Stomach (tissue), 9 donors: Measurements from ENCODE around the gene AGER. TPM values are rescaled to one million over a fixed set of nuclear protein-coding genes. Genes with fewer than 3 reads are reported as not detected.

Experiments used
- DNase-seq, 2 donors: peaks; one replicate each; pipeline versions ENCODE4 v3.0.0 to v3.0.0-alpha.2; 2013 to 2019
- H3K27ac ChIP-seq, 5 donors: fragments of 200-600 bp in 4 of 5; sonication (generic) in 4 of 5; one replicate each; pipeline ENCODE4 v1.5.1; 2013 to 2019; ENCODE audit warnings: mild to moderate bottlenecking in 1 of 5, moderate library complexity in 1 of 5
- H3K27me3 ChIP-seq, 3 donors: fragments of 200-600 bp; sonication (generic); one replicate each; pipeline ENCODE4 v1.5.1; 2017 to 2019; ENCODE audit warnings: mixed run types in 1 of 3
- H3K36me3 ChIP-seq, 4 donors: fragments of 200-600 bp; sonication (generic); 1 replicate in 3 of 4; 2 replicates in 1 of 4; pipeline ENCODE4 v1.5.1; 2016 to 2019
- H3K4me1 ChIP-seq, 4 donors: fragments of 200-600 bp; sonication (generic); one replicate each; pipeline ENCODE4 v1.5.1; 2016 to 2019
- H3K4me3 ChIP-seq, 4 donors: fragments of 200-600 bp; sonication (generic) in 3 of 4; one replicate each; pipeline ENCODE4 v1.5.1; 2016 to 2019; ENCODE audit warnings: mild to moderate bottlenecking in 1 of 4
- H3K9me3 ChIP-seq, 4 donors: fragments of 200-600 bp; sonication (generic); one replicate each; pipeline ENCODE4 v1.5.1; 2016 to 2019
- EP300 ChIP-seq: sonication (generic); formaldehyde crosslinking; IDR thresholded peaks from one replicate; pipeline ENCODE4 v1.6.1; 2017; ENCODE audit warnings: antibody characterized with exemption
- POLR2A ChIP-seq, 4 donors: fragments of 450-650 bp; IDR thresholded peaks; one replicate each; pipeline ENCODE4 v1.6.1; 2016; ENCODE audit warnings: antibody characterized with exemption in 4 of 4, control low read depth in 2 of 4, mild to moderate bottlenecking in 1 of 4, moderate library complexity in 1 of 4
- POLR2AphosphoS5 ChIP-seq, 3 donors: sonication (generic); formaldehyde crosslinking; IDR thresholded peaks; one replicate each; pipeline ENCODE4 v1.6.1; 2016; ENCODE audit warnings: antibody characterized with exemption in 3 of 3
- WGBS, 5 donors: extraction: QIAGEN DNeasy Blood & Tissue Kit in 3 of 5; methylation state at CpG; one replicate each; pipeline versions ENCODE4 v1.1.5 to v1.1.7; 2013 to 2018; 5-methylcytosine and 5-hydroxymethylcytosine counted together
- intact Hi-C: fragments of 100-400 bp; cut with DNase I; formaldehyde crosslinking; loops from one replicate; pipeline ENCODE4 v1.15.1; 2023; ENCODE audit warnings: low total_unique reads
- polyA plus RNA-seq, 3 donors: library from polyadenylated mRNA; stranded (reverse); fragments of 200-250 nt; gene quantifications; one replicate each; pipeline ENCODE4 v1.2.3, GENCODE V29; 2013
- small RNA-seq, 4 donors: library from RNA; depleted of rRNA; stranded (forward); fragments of <200 nt; gene quantifications; one replicate each; pipeline ENCODE3, GENCODE V24; 2016
- total RNA-seq, 5 donors: library from RNA; depleted of rRNA; stranded (reverse); fragments of >200 nt; gene quantifications; one replicate each; pipeline versions ENCODE4 v1.1.0 to v1.2.3, GENCODE V29; 2014 to 2016
- TF ChIP-seq, protein P1 (sequence below), 7 experiments: fragments of 450-650 bp in 4 of 7; fragments of 200-600 bp in 3 of 7; sonication (generic) in 3 of 7; IDR thresholded peaks; one replicate each; pipeline ENCODE4 v1.5.1; 2016 to 2019; ENCODE audit warnings: antibody characterized with exemption in 7 of 7, control low read depth in 2 of 7, mild to moderate bottlenecking in 1 of 7
- donor health status: healthy with polysubstance abuse.
- donor health status: Bipolar disorder and iron deficiency.
- donor health status: healthy.

AGER gene
- total and polyA plus RNA-seq, 8 donors = 0.87 to 35.6 (median 14.9) TPM

DNA sequence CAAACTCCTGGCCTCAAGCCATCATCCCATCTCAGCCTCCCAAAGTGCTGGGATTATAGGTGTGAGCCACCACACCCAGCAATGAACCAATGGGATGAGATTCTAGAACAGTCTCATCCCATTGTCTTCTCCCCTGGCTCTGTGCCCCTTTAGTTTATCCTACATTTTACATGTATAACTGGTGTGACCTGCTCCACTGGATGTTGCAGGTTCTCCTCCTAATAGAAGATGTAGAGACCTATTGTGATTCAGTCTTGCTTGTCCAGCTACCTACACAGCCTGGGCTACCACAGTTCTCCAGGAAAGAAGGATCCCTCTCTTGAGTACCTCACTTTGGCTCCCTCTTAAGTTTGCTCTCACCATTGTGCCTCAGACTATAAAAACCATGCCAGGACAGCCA lies 51.9 kb downstream of the AGER start:
- DNase-seq = no peak

DNA sequence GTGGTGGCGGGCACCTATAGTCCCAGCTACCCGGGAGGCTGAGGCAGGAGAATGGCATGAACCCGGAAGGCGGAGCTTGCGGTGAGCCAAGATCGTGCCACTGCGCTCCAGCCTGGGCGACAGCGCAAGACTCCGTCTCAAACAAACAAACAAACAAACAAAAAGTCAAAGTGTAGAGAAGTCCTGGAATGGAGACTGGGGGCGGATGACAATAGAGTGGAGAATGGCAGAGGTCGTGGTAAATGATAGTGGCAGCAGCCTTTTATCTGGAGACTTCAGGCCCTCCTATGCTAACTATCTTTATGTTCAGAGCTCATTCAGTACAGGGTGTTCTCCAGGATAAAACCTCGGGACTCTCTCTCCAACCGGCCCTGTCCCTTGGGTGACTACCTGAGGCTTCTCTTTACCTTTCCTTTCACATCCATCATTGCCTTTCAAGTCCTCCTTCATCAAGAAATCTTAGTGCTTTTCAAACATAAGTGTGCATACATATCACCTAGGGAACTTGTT lies 52.6 kb downstream of the AGER start:
- H3K4me1 ChIP-seq = peaks cover 26 to 36% (median 30%) of the 10 kb centered on the region in 4 donors
- H3K4me3 ChIP-seq = no peak overlapping the region
- H3K27me3 ChIP-seq = no peaks in the 10 kb centered on the region
- no peaks in the 10 kb centered on the region for H3K9me3 ChIP-seq
- intact Hi-C loops = no loop called here
- TF ChIP-seq EP300 (no peak), POLR2AphosphoS5 (IDR thresholded peaks at IDR 0.05) (no peak), POLR2A (IDR thresholded peaks at IDR 0.05) (no peak)
- TF ChIP-seq, protein P1, sequence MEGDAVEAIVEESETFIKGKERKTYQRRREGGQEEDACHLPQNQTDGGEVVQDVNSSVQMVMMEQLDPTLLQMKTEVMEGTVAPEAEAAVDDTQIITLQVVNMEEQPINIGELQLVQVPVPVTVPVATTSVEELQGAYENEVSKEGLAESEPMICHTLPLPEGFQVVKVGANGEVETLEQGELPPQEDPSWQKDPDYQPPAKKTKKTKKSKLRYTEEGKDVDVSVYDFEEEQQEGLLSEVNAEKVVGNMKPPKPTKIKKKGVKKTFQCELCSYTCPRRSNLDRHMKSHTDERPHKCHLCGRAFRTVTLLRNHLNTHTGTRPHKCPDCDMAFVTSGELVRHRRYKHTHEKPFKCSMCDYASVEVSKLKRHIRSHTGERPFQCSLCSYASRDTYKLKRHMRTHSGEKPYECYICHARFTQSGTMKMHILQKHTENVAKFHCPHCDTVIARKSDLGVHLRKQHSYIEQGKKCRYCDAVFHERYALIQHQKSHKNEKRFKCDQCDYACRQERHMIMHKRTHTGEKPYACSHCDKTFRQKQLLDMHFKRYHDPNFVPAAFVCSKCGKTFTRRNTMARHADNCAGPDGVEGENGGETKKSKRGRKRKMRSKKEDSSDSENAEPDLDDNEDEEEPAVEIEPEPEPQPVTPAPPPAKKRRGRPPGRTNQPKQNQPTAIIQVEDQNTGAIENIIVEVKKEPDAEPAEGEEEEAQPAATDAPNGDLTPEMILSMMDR (IDR thresholded peaks at IDR 0.05) = no peak
- DNase-seq = no peak
- 82 to 87% (median 84%) methylated on average over 14 of the region's 14 CpGs for WGBS, 5 donors
- H3K27ac ChIP-seq = no peak overlapping the region
- H3K36me3 ChIP-seq = peaks cover 0 to 6% (median under 1%) of the 10 kb centered on the region in 4 donors

More for the DNA sequence above, 51.9 kb downstream of the AGER start:
- H3K27ac ChIP-seq = no peak overlapping the region
- H3K27me3 ChIP-seq = no peaks in the 10 kb centered on the region
- H3K4me3 ChIP-seq = no peak overlapping the region
- H3K9me3 ChIP-seq = no peaks in the 10 kb centered on the region
- intact Hi-C loops = no loop called here
- TF ChIP-seq EP300 = no peak
- TF ChIP-seq POLR2AphosphoS5 (IDR thresholded peaks at IDR 0.05) = no peak
- no peak for TF ChIP-seq POLR2A (IDR thresholded peaks at IDR 0.05)
- TF ChIP-seq, protein P1 (IDR thresholded peaks at IDR 0.05) = no peak
- H3K36me3 ChIP-seq = no peaks in the 10 kb centered on the region
- H3K4me1 ChIP-seq = peaks cover 20 to 30% (median 24%) of the 10 kb centered on the region in 4 donors

Small RNA genes within 50 kb of the gene (small RNA-seq; reads per million reads assigned to genes)
- gene AL662884.1 (0 reads per million in 4 donors), gene MIR6833 (0 reads per million in 4 donors)

Other genes starting within 250 kb of the AGER start
- gene CFB, start 238.2 kb downstream of the AGER start, total RNA-seq = 100 to 1,000 TPM in 3 of 5 donors, 10 to 100 TPM in 1, 1 to 10 TPM in 1; 8.4 to 316 (median 185) TPM
- gene CFB, start 238.2 kb downstream of the AGER start, polyA plus RNA-seq = 100 to 1,000 TPM in 2 of 3 donors, 10 to 100 TPM in 1; 13.1 to 226 (median 165) TPM
- gene NELFE, start 225.3 kb downstream of the AGER start, total RNA-seq = 100 to 1,000 TPM in 1 of 5 donors, 10 to 100 TPM in 3, 1 to 10 TPM in 1; 2.9 to 100 (median 50.1) TPM
- 10 to 100 TPM; 52.1 to 75.8 (median 53.5) TPM for gene NELFE, start 225.3 kb downstream of the AGER start, polyA plus RNA-seq
- gene SKIC2, start 225.1 kb downstream of the AGER start, total RNA-seq = 100 to 1,000 TPM in 3 of 5 donors, 10 to 100 TPM in 2; 22.0 to 478 (median 114) TPM
- gene SKIC2, start 225.1 kb downstream of the AGER start, polyA plus RNA-seq = 10 to 100 TPM; 74.3 to 88.9 (median 87.1) TPM
- gene DXO, start 212.1 kb downstream of the AGER start, total RNA-seq = 10 to 100 TPM in 3 of 5 donors, 1 to 10 TPM in 2; 4.1 to 65.8 (median 18.3) TPM
- 10 to 100 TPM; 11.9 to 24.8 (median 19.7) TPM for gene DXO, start 212.1 kb downstream of the AGER start, polyA plus RNA-seq
- 100 to 1,000 TPM in 1 of 5 donors, 10 to 100 TPM in 4; 10.8 to 248 (median 32.1) TPM for gene C4A, start 202.2 kb downstream of the AGER start, total RNA-seq
- 10 to 100 TPM; 42.2 to 92.9 (median 48.1) TPM for gene C4A, start 202.2 kb downstream of the AGER start, polyA plus RNA-seq
- 100 to 1,000 TPM in 1 of 5 donors, 10 to 100 TPM in 4; 14.9 to 108 (median 32.7) TPM for gene C4B, start 169.5 kb downstream of the AGER start, total RNA-seq
- gene C4B, start 169.5 kb downstream of the AGER start, polyA plus RNA-seq = 100 to 1,000 TPM in 1 of 3 donors, 10 to 100 TPM in 2; 42.8 to 107 (median 54.9) TPM
- not detected for gene CYP21A2, start 145.8 kb downstream of the AGER start, total RNA-seq
- gene CYP21A2, start 145.8 kb downstream of the AGER start, polyA plus RNA-seq = 10 to 100 TPM in 1 of 3 donors, 1 to 10 TPM in 2; 1.3 to 23.8 (median 1.4) TPM
- gene TNXB, start 74.9 kb downstream of the AGER start, total RNA-seq = 100 to 1,000 TPM in 1 of 5 donors, 10 to 100 TPM in 4; 43.8 to 408 (median 71.0) TPM
- 10 to 100 TPM; 15.1 to 17.7 (median 15.7) TPM for gene TNXB, start 74.9 kb downstream of the AGER start, polyA plus RNA-seq
- 100 to 1,000 TPM in 2 of 5 donors, 10 to 100 TPM in 3; 22.8 to 718 (median 73.3) TPM for gene ATF6B, start 56.0 kb downstream of the AGER start, total RNA-seq
- 10 to 100 TPM; 20.9 to 48.1 (median 24.4) TPM for gene ATF6B, start 56.0 kb downstream of the AGER start, polyA plus RNA-seq
- gene FKBPL, start 54.0 kb downstream of the AGER start, total RNA-seq = 1 to 10 TPM in 2 of 5 donors, under 1 TPM in 1, not detected in 2; 0.45 to 3.3 (median 3.2) TPM
- gene FKBPL, start 54.0 kb downstream of the AGER start, polyA plus RNA-seq = 1 to 10 TPM; 2.7 to 9.6 (median 8.5) TPM
- gene PRRT1, start 32.3 kb downstream of the AGER start, total RNA-seq = under 1 TPM in 3 of 5 donors, not detected in 2; 0.18 to 0.87 (median 0.87) TPM
- 1 to 10 TPM; 1.9 to 6.0 (median 3.4) TPM for gene PRRT1, start 32.3 kb downstream of the AGER start, polyA plus RNA-seq
- 10 to 100 TPM in 4 of 5 donors, 1 to 10 TPM in 1; 5.8 to 73.0 (median 35.7) TPM for gene PPT2, start 30.1 kb downstream of the AGER start, total RNA-seq
- gene PPT2, start 30.1 kb downstream of the AGER start, polyA plus RNA-seq = 10 to 100 TPM in 1 of 3 donors, 1 to 10 TPM in 2; 5.8 to 11.1 (median 7.9) TPM
- 100 to 1,000 TPM in 1 of 5 donors, 10 to 100 TPM in 2, 1 to 10 TPM in 1, under 1 TPM in 1; 0.87 to 224 (median 10.1) TPM for gene EGFL8, start 19.7 kb downstream of the AGER start, total RNA-seq
- gene EGFL8, start 19.7 kb downstream of the AGER start, polyA plus RNA-seq = 10 to 100 TPM; 14.6 to 30.3 (median 16.6) TPM
- 10 to 100 TPM in 4 of 5 donors, 1 to 10 TPM in 1; 7.3 to 52.6 (median 33.5) TPM for gene AGPAT1, start 8.2 kb downstream of the AGER start, total RNA-seq
- gene AGPAT1, start 8.2 kb downstream of the AGER start, polyA plus RNA-seq = 10 to 100 TPM; 31.3 to 41.9 (median 36.2) TPM
- 10 to 100 TPM; 22.6 to 71.4 (median 50.9) TPM for gene RNF5, start 5.8 kb downstream of the AGER start, total RNA-seq
- gene RNF5, start 5.8 kb downstream of the AGER start, polyA plus RNA-seq = 100 to 1,000 TPM in 1 of 3 donors, 10 to 100 TPM in 2; 92.5 to 107 (median 93.2) TPM
- 10 to 100 TPM; 23.5 to 50.3 (median 42.0) TPM for gene PBX2, start 5.9 kb upstream of the AGER start, total RNA-seq
- gene PBX2, start 5.9 kb upstream of the AGER start, polyA plus RNA-seq = 10 to 100 TPM; 26.5 to 31.4 (median 28.0) TPM
- 10 to 100 TPM in 1 of 5 donors, 1 to 10 TPM in 1, not detected in 3; 3.1 to 41.0 TPM for gene GPSM3, start 8.4 kb upstream of the AGER start, total RNA-seq
- 10 to 100 TPM in 2 of 3 donors, 1 to 10 TPM in 1; 10.0 to 25.8 (median 23.9) TPM for gene GPSM3, start 8.4 kb upstream of the AGER start, polyA plus RNA-seq
- gene NOTCH4, start 39.8 kb upstream of the AGER start, total RNA-seq = 10 to 100 TPM; 11.0 to 45.5 (median 14.3) TPM
- 10 to 100 TPM in 1 of 3 donors, 1 to 10 TPM in 2; 7.3 to 22.3 (median 8.4) TPM for gene NOTCH4, start 39.8 kb upstream of the AGER start, polyA plus RNA-seq
- not detected for gene TSBP1, start 187.7 kb upstream of the AGER start, total RNA-seq
- not detected for gene TSBP1, start 187.7 kb upstream of the AGER start, polyA plus RNA-seq
- gene BTNL2, start 222.9 kb upstream of the AGER start, total RNA-seq = not detected
- not detected for gene BTNL2, start 222.9 kb upstream of the AGER start, polyA plus RNA-seq